Stimulated activated naive CD8-positive, alpha-beta T cell treated with anti-CD3 and anti-CD28 coated beads, Interleukin-15, Interleukin-2, amounts not matched to agents 100 U/mL and 50 U/mL, for 24 hours (primary cell): ENCODE measurements around the gene COP1.
"Not testable (repeated sequence)": the region's sequence is repeated elsewhere in the genome, so short reads cannot be mapped to it uniquely, and the experiment has no call there.

ENCODE experiments used
- ATAC-seq: fragments of 150-1000 bp; cut with Tn5 transposase; one replicate; pipeline ENCODE4 v1.10.0; 2021
- DNase-seq: peaks from one replicate; pipeline ENCODE4 v3.0.0; 2021

Gene COP1

DNA sequence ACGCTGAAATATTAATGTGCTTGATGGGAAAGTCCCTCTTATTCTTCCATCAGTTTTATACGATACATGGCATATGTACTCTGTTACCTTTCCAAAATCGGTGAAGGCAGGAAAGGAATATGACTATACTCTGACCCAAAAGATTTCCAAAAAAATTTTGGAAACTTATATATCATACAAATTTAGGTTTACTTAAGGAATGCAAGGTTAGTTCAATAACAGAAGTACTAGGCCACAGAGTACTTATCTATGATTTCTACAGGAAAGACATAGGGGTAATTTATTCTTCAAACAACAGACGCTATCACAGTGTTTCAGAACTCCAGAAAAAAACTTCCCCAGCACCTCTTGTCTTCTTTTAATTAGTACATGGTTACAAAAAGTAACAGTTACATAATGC, 84.8 kb downstream of the COP1 start:
- DNase-seq (no peak), ATAC-seq (no peak)

DNA sequence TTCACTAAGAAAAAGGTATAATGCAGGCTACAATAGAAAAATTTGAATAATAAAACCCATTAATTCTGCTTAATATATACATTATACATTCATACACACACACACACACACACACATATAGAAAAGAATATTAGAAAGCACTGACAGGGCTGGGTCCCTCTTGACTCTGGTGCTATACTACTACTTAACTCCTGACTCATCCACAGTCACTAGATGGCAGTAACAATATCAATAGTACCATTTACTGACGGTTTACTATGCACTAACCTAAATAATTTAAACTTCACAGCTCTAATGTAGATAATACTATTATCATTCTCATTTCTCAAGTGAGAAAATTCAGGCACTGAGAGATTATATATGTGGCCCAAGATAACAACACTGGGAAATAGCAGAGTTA, 87.5 kb downstream of the COP1 start:
- DNase-seq, result no peak
- ATAC-seq, result peak; percentile 63

DNA sequence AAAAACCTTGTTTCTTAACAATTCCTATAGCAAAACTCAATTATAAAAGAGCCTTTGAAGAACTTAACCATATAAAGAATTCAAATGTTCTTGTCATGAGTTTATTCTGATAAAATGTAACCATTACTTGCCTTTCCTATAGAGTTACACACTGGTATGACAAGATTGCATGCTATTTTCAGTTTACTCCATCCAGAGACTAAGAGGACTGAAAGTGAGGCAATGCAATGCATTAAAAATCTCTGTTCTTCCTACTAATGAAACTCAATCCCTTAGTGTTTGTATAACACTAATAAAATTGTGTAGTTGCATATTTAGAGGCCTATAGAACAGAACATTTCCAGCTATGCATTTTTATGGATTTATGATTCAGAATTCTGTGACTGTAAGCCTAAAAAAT, 88.1 kb downstream of the COP1 start:
- no peak for DNase-seq
- ATAC-seq, result no peak

DNA sequence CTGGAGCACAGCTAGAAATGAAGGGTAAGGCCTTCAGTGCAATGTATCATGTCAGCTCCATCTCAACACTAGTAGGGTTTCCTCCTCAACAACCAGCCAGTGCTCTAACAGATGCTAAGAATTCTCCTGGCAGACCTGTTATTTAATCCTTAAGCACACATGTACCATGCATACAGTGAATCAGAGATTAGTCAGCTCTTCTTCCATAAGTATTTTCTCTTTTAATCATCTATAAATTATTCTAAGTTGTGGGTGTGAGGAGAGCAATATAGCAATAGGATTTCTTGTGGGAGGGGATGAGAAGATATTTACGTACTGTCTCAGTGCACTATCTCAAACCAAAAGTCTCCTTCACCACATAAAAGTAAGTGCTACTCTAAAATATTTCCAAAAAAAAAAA, 95.3 kb downstream of the COP1 start:
- DNase-seq, result no peak
- ATAC-seq, result peak; percentile 65

DNA sequence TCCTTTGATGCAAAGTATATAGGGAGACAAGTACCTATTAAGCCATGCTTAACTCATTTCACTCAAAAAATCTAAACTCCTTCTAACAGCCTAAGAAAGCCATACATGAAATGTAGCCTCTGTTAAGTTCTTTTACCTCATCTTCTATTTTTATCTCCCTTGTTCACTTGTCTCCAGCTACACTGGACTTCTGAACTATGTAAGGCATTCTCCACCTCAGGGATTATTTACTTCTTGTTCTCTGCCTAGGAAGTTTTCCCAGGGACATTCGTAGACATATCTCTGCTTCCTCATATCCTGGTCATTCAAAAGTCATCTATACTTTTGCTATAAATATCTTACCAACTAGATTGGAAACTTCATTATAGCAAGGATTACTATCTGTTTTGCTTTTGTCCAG, 96.9 kb downstream of the COP1 start:
- DNase-seq (no peak), ATAC-seq (no peak)

DNA sequence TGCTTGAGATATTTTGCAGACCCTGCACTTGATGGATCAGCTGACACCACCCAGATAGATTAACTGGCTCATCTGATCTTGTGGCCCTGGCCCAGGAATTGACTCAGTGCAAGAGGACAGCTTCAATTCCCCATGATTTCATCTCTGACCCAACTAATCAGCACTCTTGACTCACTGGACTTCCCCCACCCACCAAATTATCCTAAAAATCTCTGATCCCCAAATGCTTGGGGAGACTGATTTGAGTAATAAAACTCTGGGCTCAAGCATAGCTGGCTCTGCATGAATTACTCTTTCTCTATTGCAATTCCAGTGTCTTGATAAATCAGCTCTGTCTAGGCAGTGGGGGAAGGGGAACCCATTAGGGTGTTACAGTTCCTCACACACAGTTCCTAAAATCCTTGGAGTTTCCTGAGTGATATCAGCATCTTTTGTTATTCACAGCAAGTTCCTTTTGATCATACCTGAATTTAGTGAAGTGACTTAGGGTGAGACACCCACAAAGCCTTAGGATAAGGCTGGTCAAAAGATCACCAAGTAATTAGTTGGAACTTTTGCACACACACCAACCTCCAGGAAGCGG, 104.2 kb downstream of the COP1 start:
- DNase-seq (peak; percentile 22), ATAC-seq (peak; percentile 36)

DNA sequence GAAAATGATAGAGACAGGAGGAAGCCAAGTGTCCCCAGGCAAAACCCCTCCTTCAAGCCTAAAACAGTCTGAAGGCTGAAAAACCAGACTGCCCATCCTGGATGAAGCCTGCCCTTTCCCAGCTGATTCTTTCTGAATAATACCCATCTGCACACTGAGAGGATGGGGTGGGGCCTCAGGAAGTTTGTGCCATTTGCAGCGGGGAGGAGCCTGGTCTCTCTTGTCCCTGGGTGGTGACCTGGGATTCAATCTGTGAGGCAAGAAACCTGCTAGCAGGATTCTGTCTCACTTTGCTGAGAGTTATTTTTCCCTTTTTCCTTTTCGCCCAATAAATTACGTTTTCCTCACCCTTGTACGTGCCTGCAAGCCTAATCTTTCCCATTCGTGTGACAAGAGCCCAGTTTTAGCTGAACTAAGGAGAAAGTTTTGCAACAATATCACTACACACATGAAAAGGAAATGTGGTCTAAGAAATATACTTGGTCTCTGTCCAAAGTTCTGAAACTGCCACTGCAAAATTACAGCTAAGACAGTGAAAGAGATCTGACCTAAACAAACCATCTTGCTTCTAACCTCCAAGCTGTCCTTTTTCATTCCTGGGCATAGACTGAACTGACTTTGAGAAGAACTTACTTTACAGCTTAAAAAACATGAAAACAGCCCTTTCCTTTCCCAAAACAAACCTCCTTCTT, 105.0 kb downstream of the COP1 start:
- ATAC-seq (no peak), DNase-seq (no peak)

DNA sequence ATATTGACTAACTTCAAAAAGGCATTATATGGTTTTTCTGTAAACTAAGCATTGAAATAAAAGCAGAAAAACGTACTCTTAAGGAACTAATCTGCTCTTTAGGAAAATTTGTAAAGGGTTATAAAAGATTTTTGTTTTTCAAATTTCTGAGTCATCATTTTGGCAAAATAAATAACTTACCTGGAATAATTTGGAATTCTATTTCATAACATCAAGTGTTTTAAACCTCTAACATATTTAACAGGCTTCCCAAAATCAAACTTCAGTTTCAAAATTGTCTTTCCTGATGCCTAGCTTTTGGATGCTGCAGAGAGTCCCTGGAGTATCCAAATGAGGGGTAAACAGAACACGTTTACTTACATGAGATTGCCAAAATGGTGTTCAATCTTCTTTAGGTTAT, 108.5 kb downstream of the COP1 start:
- DNase-seq (no peak), ATAC-seq (no peak)

DNA sequence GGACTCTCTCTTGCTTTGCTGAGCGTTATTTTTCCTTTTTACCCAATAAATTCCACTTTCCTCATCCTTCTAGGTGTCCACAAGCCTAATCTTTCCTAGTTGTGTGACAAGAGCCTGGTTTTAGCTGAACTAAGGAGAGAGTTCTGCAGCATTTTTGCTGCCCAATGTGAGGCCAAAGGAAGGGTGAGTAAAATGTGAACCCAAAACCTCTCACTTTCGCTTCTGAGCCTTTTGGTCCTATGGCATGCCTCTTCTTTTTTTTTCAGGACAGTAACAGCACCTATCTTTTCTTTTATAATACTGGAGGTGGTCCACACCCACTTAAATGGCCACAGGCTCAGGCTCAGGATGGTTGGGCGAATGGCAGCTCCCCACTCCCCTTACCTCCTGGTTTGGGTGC, 111.1 kb downstream of the COP1 start:
- ATAC-seq (no peak), DNase-seq (no peak)

DNA sequence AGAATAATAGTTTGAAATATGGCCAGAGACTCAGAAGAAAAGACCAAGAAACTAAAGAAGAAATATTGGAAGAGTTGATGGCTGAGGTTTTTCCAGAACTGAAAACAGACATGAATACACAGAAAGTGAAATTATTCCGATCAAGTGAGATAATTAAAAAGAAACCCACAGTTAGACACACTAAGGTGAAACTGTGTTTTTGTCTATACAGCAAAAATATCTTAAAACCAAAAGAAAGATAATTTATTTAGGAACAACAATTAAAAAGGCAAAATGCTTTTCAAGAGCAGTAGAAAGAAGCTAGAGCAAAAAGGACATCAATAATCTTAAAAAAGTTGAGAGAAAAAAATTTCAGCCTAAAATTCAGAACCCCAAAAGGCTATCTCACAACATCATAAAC, 116.3 kb downstream of the COP1 start:
- DNase-seq (no peak), ATAC-seq (no peak)

DNA sequence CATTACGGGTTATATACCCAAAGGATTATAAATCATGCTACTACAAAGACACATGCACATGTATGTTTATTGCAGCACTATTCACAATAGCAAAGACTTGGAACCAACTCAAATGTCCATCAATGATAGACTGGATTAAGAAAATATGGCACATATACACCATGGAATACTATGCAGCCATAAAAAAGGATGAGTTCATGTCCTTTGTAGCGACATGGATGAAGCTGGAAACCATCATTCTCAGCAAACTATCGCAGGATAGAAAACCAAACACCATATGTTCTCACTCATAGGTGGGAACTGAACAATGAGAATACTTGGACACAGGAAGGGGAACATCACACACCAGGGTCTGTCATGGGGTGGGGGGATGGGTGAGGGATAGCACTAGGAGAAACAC, 119.3 kb downstream of the COP1 start:
- DNase-seq, ATAC-seq: not testable (repeated sequence)

DNA sequence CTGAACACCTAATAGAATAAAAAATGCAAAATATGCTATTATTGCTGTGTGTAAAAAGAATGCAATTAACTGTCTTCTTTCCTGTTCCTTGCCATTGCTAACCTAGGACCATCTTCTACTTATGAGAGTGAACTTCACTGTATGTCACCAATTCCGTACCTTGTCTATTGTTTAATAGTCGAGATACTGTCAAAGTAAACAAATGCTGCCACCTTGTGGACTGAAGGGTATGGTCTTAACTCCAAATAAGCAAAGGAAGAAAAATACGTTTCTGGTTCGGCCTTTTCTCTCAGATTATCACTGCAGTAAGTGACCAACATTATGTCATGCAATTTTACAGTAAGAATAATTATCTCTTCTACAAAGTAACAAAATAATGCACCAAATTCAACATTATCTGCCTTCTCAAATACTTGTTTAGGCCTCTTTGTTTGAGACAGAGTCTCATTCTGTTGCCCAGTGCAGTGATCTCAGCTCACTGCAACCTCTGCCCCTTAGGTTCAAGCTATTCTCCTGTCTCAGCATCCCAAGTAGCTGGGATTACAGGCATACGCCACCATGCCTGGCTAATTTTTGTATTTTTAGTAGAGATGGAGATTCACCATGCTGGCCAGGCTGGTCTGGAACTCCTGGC, 133.4 kb downstream of the COP1 start:
- ATAC-seq (peak; percentile 43), DNase-seq (peak; percentile 19)

DNA sequence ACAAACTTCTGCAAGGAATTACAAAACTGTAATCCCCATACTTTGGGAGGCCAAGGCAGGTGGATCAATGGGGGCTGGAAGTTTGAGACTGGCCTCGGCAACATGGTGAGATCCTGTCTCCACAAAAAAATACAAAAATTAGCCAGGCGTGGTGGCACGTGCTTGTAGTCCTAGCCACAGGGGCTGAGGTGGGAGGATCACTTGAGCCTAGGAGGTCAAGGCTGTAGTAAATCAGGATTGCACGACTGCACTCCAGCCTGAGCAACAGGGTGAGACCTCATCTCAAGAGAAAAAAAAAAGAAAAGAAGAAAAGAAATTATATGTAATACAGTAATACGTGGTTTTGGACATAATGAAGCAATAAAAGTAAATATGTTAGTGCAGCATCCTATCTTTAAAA, 138.2 kb downstream of the COP1 start:
- DNase-seq, result no peak
- ATAC-seq, result no peak

DNA sequence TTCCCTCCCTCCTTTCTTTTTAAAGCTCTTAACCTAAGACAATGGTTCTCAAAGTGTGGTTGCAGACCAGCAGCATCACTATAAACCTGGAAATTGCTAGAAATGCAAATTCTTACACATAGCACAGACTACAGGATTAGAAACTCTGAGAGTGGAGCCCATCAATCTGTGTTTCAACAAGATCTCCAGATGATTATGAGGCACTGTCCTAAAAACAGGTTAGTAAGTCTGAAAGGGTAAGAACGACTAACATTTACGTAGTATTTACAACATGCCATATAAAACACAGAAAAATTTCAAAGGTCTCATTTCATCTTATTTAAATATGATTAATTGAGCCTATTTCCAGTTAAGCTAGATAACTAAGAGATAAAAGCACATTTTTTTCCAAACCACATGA, 138.8 kb downstream of the COP1 start:
- no peak for DNase-seq
- peak; percentile 61 for ATAC-seq

DNA sequence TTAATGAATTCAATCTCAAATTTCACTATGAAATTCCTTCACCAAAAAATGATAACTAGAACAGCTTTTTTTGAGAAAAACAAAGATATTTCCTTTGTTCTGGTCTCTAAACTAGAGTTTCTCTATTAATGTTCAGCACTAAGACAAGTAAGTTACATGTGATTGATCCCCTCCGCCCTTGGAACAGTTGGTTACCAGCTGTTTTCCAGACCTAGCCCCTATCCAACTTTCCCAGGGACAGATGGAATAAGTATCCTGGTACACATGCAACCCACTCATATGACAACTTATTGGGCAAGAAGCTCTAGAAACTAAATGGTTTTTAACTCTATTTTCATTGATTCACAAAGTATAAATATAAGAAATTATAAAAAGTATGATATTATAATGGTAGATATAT, 140.4 kb downstream of the COP1 start:
- no peak for ATAC-seq
- DNase-seq, result no peak

DNA sequence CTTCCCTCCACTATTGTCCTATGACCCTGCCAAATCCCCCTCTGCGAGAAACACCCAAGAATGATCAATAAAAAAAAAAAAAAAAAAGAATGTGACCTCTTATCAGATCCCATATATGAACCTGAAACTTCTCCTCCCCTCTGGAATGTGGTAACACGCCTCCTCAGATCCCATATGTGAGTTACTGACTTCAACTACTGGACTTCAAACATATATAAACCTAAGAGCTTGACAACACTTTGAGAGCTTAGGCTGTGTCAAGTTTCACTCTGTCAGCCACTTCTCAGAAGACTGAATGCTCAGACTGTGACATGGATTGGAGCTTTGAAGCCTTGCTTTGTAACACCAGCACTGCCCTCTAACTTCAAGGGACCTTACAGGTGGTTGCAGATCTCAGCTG, 148.4 kb downstream of the COP1 start:
- DNase-seq (no peak), ATAC-seq (no peak)

DNA sequence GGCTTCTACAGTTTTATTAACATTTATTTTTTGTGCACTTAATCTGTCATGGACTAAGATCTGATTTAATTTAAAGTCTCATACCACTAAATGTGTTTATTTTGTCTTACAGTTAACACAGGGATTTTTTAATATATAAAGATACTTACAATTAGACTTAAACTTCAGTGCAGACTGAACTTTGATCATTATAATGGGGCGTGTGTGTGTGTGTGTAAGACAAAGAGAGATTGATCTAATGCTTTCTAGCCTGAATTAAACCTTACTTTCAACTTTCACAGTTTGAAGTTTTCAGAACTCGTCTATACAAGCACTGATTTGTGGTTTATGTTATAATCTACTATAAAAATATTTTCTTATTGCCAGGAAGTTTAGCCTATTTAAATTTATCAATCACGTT, 150.8 kb downstream of the COP1 start:
- DNase-seq (no peak), ATAC-seq (no peak)

DNA sequence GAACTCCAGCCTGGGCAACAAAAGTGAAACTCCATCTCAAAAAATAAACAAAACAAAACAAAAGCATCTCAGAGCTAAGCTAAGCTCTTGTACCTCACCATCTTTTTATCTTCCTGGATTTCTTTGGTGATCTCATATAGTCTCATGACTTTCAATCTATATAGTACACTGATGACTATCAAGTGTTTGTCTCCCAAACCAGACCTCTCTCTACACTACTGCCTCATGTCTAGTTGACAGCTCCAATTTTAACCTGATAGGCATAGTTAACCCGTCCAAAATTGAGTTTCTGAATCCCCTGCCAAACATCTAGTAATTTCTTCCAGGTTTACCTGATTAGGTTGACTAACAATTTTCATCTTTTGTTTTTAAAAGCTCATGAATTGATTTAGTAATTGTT, 151.7 kb downstream of the COP1 start:
- no peak for DNase-seq
- ATAC-seq, result no peak

DNA sequence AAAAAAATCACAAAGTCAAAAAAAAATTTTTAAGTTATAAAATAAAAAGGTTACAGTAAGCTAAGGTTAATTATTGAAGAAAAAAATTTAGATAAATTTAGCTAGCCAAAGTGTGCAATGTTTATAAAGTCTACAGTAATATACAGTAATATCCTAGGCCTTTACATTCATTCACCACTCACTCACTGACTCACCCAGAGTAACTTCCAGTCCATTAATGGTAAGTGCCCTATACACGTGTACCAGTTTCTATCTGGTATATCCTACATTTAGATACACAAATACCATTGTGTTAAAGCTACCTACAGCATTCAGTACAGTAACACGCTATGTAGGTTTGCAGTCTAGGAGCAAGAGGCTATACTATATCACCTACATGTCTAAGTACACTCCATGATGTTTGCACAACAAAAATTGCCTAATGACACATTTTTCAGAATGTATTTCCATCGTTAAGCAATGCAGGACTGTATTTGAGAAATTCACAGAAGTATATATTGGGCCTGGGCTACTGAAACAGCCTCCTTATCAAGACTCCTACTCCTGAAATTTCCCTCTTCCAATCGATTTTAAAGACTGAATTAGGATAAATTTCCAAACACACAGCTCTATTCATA, 155.1 kb downstream of the COP1 start:
- no peak for DNase-seq
- no peak for ATAC-seq

DNA sequence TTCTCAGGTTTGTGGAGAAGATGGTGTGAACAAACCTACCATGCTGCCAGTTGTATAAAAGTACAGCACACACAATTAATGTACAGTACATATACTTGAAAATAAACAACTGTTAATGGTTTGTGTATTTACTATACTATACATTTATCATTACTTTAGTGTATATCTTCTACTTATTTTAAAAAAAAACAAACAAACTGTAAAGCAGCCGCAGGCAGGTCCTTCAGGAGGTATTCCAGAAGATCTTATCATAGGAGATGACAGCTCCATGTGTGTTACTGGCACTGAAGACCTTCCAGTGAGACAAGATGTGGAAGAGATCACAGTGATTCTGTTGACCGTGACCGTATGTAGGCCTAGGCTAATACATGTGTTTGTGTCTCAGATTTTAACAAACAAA, 155.7 kb downstream of the COP1 start:
- DNase-seq (no peak), ATAC-seq (no peak)

DNA sequence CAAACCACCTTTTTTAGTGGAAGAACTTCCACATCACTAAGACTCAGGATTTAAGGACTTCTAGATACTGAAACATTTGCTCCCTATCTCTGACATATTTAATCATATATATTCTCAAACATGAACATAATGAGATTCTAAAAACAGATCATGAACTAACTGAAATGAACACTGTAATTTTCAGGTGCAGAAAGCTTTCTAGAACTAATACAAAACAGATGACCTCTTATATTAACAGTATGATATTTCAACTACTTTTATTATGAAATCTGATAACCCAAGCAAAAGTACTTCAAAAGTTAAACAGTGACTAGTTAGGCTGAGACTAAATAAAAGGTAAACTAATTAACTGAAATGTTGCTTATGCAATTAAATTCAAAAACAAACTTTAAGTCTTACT, 157.5 kb downstream of the COP1 start:
- ATAC-seq (no peak), DNase-seq (no peak)

DNA sequence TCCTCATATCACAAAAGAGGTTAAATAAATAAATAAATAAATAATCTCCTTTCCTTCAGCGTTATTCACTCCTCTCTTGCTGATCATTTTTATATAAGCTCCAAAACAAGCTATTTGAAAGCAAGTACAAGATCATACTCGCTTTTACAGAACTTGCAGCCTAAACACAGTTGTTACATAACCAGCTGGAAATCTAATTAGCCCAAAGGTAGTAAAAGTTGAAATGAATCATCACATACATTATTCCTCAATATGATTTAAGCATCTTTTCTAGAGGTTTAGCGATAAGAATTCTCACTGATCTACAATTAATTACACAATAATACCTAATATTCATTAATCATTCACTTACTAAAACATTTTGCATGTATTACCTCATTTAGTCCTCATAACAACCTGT, 160.2 kb downstream of the COP1 start:
- DNase-seq, result no peak
- no peak for ATAC-seq

DNA sequence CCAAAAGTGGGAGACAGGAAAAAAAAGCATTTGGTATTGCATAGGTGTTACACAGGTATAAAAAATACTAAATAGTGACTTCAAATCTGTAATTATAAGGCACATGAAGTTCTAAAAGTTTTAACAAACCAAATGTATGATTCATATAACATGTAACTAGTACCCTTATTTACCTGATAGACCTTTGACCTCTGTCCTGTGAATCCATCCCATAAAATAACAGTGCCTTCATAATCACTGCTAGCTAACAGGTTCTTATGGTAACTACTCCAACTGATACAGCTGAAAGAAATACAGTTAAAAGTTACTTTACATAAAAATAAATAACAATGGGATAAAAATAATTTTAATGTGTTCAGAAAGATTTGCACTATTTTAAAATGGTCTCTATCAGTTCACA, 163.5 kb downstream of the COP1 start:
- DNase-seq, result no peak
- no peak for ATAC-seq

DNA sequence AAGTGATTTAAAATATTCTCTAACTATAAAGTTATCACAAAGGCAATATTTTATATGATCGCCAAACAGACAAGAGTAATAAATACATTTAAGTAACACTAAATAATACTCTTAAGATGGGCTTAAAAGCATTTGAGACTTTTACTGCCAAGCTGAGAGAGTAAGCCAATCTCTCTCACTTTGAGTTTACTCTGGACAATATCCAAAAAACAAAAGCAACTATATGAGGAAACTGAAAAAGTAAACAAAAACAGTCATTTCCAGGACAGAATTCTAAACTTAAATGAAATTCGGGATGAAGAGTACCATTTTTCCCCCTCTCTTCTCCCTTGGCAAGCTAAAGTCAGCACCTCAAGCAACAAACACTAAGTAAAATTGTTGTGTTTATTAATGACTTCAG, 173.2 kb downstream of the COP1 start:
- no peak for DNase-seq
- ATAC-seq, result no peak
